GM12874 (cell line): ENCODE data around the gene CBARP.

Source experiments
- CTCF ChIP-seq: IDR thresholded peaks from 2 replicates; pipeline ENCODE4 v1.5.1; 2011; ENCODE audit warnings: low read depth, mild to moderate bottlenecking, control low read depth, low read length, moderate library complexity; ENCODE audit not compliant: insufficient read depth

CBARP gene

DNA sequence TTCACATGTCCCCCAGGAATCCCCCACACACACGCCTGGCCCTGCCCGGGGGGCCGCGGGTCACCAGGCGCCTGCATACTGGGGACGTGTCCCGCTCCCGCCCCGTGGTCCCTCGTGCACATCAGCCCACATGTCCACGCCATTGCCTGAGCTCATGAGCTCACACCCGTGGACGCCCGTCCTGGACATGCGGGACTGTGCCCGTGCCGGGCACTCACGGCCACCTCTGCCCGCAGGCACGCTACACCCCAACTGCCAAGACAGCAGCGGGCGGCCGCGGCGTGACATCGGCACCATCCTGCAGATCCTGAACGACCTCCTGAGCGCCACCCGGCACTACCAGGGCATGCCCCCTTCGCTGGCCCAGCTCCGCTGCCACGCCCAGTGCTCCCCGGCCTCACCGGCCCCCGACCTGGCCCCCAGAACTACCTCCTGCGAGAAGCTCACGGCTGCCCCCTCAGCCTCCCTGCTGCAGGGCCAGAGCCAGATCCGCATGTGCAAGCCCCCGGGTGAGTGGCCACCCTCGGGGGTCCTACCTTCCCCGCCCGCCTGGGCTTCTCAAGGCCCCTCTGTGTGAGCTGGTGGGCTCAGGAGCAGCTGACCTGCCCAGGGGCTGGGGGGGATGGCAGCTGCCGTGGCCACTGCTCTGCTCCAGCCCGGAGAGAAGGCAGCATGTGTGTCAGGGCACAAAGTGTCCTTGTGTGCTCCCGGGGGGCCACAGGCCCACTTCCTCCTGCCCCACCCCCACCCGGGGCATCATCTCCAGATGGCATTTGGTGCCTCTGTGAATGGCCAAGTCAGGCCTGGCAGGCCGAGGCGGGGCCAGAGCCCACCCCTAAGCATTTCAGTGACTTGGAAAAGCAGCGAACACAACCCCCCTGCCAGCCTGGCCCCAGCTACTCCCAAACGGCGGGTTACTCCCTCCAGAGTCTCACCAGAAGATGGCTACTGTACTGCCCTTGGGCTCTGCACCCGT, 17.7 kb upstream of the CBARP start:
- TF ChIP-seq CTCF = no peak

DNA sequence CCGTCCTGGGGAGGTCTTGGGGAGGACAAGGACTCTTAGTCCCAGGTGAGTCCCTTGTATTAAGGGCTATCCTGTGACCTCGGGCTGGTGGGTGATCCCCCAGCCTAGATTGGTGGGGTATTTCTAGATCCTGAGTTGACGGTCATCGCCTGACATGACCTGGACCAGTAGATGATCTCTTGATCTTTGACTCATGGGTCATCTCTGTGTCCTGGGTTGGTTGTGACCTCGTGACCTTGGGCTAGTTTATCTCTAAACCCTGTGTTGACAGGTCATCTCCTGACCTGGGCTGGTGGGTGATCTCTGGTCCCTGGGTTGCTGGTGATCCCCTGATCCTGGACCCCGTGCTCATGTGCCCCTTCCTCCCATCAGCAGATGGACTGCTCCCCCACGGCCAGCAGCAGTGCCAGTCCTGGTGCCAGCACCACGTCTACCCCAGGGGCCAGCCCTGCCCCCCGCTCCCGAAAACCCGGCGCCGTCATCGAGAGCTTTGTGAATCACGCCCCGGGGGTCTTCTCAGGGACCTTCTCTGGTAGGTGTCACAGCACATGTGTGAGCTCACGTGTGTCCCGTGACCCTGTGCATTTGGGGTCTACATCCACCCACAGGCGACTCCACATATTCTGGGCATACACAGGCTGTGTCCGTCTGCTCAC, 16.9 kb upstream of the CBARP start:
- no peak for TF ChIP-seq CTCF

DNA sequence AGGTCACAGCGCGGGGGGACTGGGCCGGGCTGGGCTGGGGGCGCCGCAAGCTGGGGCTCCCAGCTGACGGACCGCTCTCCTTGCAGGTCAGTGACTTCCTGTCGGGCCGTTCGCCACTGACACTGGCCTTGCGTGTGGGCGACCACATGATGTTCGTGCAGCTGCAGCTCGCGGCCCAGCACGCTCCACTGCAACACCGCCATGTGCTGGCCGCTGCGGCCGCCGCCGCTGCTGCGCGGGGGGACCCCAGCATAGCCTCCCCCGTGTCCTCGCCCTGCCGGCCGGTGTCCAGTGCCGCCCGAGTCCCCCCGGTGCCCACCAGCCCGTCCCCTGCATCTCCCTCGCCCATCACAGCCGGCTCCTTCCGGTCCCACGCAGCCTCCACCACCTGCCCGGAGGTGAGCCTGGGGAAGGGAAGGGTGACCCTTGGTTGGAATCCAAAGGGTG, 16.3 kb upstream of the CBARP start:
- TF ChIP-seq CTCF = no peak

DNA sequence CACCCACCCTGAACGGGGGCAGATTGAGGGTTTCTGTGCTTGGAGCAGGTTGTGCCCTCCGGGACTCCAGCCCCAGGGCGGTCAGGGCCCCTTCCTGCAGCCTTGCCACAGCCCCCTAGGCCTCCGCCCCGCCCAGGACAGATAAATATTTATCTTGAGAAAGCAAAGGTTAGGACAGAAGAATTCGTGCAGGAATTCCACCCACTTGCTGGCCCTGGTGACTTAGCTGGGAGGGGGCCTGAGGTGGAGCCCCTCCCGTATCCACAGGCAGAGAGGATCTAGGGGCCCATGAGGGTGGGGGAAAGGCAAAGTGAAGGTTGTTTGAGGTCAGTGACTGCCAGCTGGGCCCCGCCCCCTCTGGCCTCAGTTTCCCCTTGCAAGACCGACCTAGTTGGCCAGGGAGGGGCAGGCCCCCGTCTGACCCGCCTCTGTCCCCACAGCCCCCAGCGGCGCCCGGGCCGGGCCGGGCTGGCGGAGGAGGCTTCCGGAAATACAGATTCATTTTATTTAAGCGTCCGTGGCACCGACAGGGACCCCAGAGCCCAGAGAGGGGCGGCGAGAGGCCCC, 15.8 kb upstream of the CBARP start:
- no peak for TF ChIP-seq CTCF

- TF ChIP-seq CTCF = 0 out of 2 replicates have a peak, but pooled peaks have one; percentile 20
Observed at GRCh38 chr19:1252821-1253513, 15.2 kb upstream of the CBARP start.

- no peak for TF ChIP-seq CTCF
Observed at GRCh38 chr19:1252221-1252820, 14.5 kb upstream of the CBARP start.
